Kidney epithelial cell (primary cell): Measurements from ENCODE around the gene FRRS1. TPM values are rescaled to one million over a fixed set of nuclear protein-coding genes. Genes with fewer than 3 reads are reported as not detected.

ENCODE experiments used
- DNase-seq: peaks from one replicate; pipeline ENCODE4 v3.0.0-alpha.2; 2010; ENCODE audit warnings: low read depth
- H3K27me3 ChIP-seq: 2 replicates; pipeline ENCODE4 v1.6.0; 2011; ENCODE audit warnings: low read length; ENCODE audit not compliant: control insufficient read depth, insufficient read depth
- H3K36me3 ChIP-seq: 2 replicates; pipeline ENCODE4 v1.5.1; 2011; ENCODE audit warnings: low read length; ENCODE audit not compliant: control insufficient read depth, insufficient read depth
- H3K4me3 ChIP-seq: 2 replicates; pipeline ENCODE4 v1.5.1; 2011; ENCODE audit warnings: low read depth, mild to moderate bottlenecking, control low read depth, low read length
- CTCF ChIP-seq: IDR thresholded peaks from 2 replicates; pipeline ENCODE4 v1.5.1; 2011; ENCODE audit warnings: mild to moderate bottlenecking, moderate library complexity, low read length, control low read depth, inconsistent platforms; ENCODE audit not compliant: insufficient read depth, poor library complexity, severe bottlenecking
- total RNA-seq: library from RNA; depleted of rRNA; stranded (reverse); fragments of >200 nt; gene quantifications from 2 replicates; pipeline ENCODE4 v1.2.3, GENCODE V29; 2015

The FRRS1 gene
- total RNA-seq, 1 donor from 2014 or later, result 2.7 TPM

DNA sequence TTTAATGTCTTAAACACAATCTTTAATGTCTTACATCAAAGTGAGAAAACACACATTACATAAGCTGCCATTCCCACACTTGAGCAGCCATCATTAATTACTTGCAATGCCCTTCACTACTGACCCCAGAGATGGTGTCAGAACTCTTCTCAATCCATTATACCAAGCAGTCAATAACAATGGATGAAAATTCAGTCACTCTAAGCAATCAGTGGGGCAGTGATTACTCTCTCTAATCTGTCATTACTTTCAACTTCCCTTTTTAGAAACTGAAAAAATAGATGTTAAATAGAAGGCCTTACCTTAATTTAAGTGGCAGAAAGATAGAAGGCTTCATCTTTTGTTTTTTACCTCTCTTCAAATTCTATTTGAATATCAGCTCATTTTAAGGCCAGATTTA, 9.7 kb upstream of the FRRS1 start:
- Histone ChIP-seq H3K4me3 (no peak overlapping the region), H3K36me3 (no peaks in the 10 kb centered on the region), H3K27me3 (no peaks in the 10 kb centered on the region)
- no peak for DNase-seq
- TF ChIP-seq CTCF, result no peak

DNA sequence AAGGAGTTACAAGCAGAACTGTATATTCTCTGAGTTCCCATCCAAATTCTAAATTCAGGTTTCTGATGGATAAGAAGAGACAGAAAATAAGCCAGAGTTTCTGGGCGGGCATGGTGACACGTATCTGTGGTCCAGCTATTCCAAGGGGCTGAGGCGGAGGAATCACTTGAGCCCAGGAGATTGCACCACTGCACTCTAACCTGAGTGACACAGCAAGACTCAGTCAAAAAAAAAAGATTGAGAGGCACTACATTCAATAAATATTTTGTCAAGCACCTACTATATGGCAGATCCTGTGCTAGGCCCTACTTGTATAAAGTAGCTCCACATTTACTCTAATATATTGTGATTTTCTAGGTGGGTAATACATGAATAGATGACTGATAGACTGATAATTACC, 6.4 kb upstream of the FRRS1 start:
- no peak for DNase-seq
- no peaks in the 10 kb centered on the region for H3K27me3 ChIP-seq
- TF ChIP-seq CTCF, result no peak
- H3K36me3 ChIP-seq, result no peaks in the 10 kb centered on the region
- H3K4me3 ChIP-seq, result no peak overlapping the region

- no peak for TF ChIP-seq CTCF
- Histone ChIP-seq H3K4me3 (no peak overlapping the region), H3K36me3 (no peaks in the 10 kb centered on the region), H3K27me3 (no peaks in the 10 kb centered on the region)
- no peak for DNase-seq
Observed at GRCh38 chr1:99771513-99771918, 5.1 kb upstream of the FRRS1 start.

DNA sequence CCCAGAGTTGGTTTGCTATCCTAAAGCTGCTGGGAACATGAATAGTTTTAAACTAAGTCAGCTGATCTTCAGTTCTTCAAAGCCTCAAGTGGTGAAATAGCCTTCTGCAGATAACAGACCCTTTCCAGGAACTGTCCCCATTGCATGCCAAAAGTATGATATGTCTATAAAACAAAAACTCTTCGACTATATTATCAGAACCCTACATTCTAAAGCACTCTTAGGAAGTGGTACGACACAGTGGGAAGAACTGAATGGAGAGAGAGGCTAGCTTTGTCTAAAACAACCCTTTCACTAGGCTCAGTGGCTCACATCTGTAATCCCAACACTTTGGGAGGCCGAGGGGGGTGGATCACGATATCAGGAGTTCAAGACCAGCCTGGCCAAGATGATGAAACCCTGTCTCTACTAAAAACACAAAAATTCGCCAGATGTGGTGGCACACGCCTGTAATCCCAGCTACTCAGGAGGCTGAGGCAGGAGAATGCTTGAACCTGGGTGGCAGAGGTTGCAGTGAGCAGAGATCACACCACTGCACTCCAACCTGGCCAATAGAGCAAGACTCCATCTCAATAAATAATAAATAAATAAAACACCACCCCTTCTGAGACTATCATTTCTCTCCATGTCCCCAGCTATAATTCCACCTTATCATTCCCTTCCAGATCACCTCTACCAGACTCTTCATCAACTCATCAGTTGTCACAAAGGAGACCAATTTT, 2.2 kb upstream of the FRRS1 start:
- Histone ChIP-seq H3K27me3 (no peaks in the 10 kb centered on the region), H3K4me3 (no peak overlapping the region), H3K36me3 (no peaks in the 10 kb centered on the region)
- no peak for DNase-seq
- TF ChIP-seq CTCF, result no peak

GRCh38 chr1:99768104-99768503, 1.7 kb upstream of the FRRS1 start:
- no peak for DNase-seq

More at GRCh38 chr1:99768104-99768503, 1.7 kb upstream of the FRRS1 start:
- no peaks in the 10 kb centered on the region for H3K36me3 ChIP-seq
- TF ChIP-seq CTCF, result no peak
- no peak overlapping the region for H3K4me3 ChIP-seq
- no peaks in the 10 kb centered on the region for H3K27me3 ChIP-seq
